ENCODE data around the gene SLC36A3. TPM values are rescaled to one million over a fixed set of nuclear protein-coding genes. Genes with fewer than 3 reads are reported as not detected.

The SLC36A3 gene
- total and polyA plus RNA-seq, 2 donors (not counting 1 experiment from before 2014, with no cell fraction given): not detected

- Histone ChIP-seq H3K36me3 (replicated peaks in 1 of 2; ENCODE audit: control extremely low read depth in 1 of 2, control insufficient read depth in 1 of 2, extremely low read depth in 1 of 2, insufficient read depth in 2 of 2, low read length in 1 of 2) (no peaks in the 10 kb centered on the region), H3K27me3 (replicated peaks in 1 of 4; ENCODE audit: control extremely low read depth in 1 of 4, control insufficient read depth in 3 of 4, insufficient read depth in 4 of 4, low read length in 3 of 4) (no peaks in the 10 kb centered on the region), H3K9me3 (ENCODE audit: control extremely low read depth in 1 of 3, control insufficient read depth in 2 of 3, insufficient read depth in 1 of 3, low read length in 2 of 3) (no peaks in the 10 kb centered on the region), H2AFZ (ENCODE audit: insufficient read depth, low read depth, low read length, poor library complexity, severe bottlenecking) (no peak overlapping the region), H3K9ac (ENCODE audit: low read length) (no peak overlapping the region), H3K4me3 (ENCODE audit: control extremely low read depth in 1 of 5, extremely low read depth in 1 of 5, insufficient read depth in 1 of 5, low read depth in 2 of 5, low read length in 4 of 5) (no peak overlapping the region), H3K27ac (ENCODE audit: low read length in 2 of 2) (no peak overlapping the region), H3K79me2 (ENCODE audit: control insufficient read depth, insufficient read depth, low read length) (peaks cover 18% of the 10 kb centered on the region), H4K20me1 (ENCODE audit: control insufficient read depth, insufficient read depth, low read length, poor library complexity, severe bottlenecking) (peaks cover 6% of the 10 kb centered on the region), H3K4me1 (ENCODE audit: control insufficient read depth in 2 of 2, insufficient read depth in 2 of 2, low read length in 2 of 2) (peaks cover 9 to 20% of the 10 kb centered on the region in 2 donors), H3K4me2 (replicated peaks; ENCODE audit: low read depth, low read length, poor library complexity, severe bottlenecking) (no peak overlapping the region)
- Mint-ChIP-seq H3K27me3 (no peaks in the 10 kb centered on the region), H3K9me3 (ENCODE audit: insufficient read depth) (no peaks in the 10 kb centered on the region), H3K27ac (no peak overlapping the region), H3K4me3 (no peak overlapping the region), H3K4me1 (peaks cover 26% of the 10 kb centered on the region)
- ChIA-PET CTCF (interaction anchor here (2.8 kb wide), 1 partner anchor 123 kb away, joined by 14 read pairs; no protein-coding TSS in a partner anchor), POLR2A (no interaction called here)
- no peak for TF ChIP-seq CTCF (IDR thresholded peaks at IDR 0.05)
- intact Hi-C loops (cut with micrococcal nuclease): no loop called here
- no CpG with 5 or more reads among the region's 2 CpGs for WGBS (ENCODE audit: insufficient coverage)
- ATAC-seq (ENCODE audit: low read depth) (no peak), DNase-seq (no peak)
Measured at GRCh38 chr5:151248651-151249050, 54.9 kb downstream of the SLC36A3 start.

- H3K4me2 ChIP-seq (replicated peaks; ENCODE audit: low read depth, low read length, poor library complexity, severe bottlenecking): no peak overlapping the region
- H3K27ac ChIP-seq (ENCODE audit: low read length in 2 of 2): no peak overlapping the region
- no peak overlapping the region for H3K4me3 ChIP-seq (ENCODE audit: control extremely low read depth in 1 of 5, extremely low read depth in 1 of 5, insufficient read depth in 1 of 5, low read depth in 2 of 5, low read length in 4 of 5)
- no peaks in the 10 kb centered on the region for H3K27me3 ChIP-seq (replicated peaks in 1 of 4; ENCODE audit: control extremely low read depth in 1 of 4, control insufficient read depth in 3 of 4, insufficient read depth in 4 of 4, low read length in 3 of 4)
- POLR2A ChIA-PET: no interaction called here
- no peak for DNase-seq
- CTCF ChIA-PET: no interaction called here
- no CpG with 5 or more reads among the region's 4 CpGs for WGBS (ENCODE audit: insufficient coverage)
- H3K36me3 ChIP-seq (replicated peaks in 1 of 2; ENCODE audit: control extremely low read depth in 1 of 2, control insufficient read depth in 1 of 2, extremely low read depth in 1 of 2, insufficient read depth in 2 of 2, low read length in 1 of 2): no peaks in the 10 kb centered on the region
- H3K4me1 ChIP-seq (ENCODE audit: control insufficient read depth in 2 of 2, insufficient read depth in 2 of 2, low read length in 2 of 2): peaks cover 23 to 27% of the 10 kb centered on the region in 2 donors
- H3K9ac ChIP-seq (ENCODE audit: low read length): no peak overlapping the region
- Mint-ChIP-seq H3K27ac (peak overlapping the region; percentile 20), H3K27me3 (no peaks in the 10 kb centered on the region), H3K9me3 (ENCODE audit: insufficient read depth) (no peaks in the 10 kb centered on the region), H3K4me1 (peaks cover 43% of the 10 kb centered on the region), H3K4me3 (no peak overlapping the region)
- H4K20me1 ChIP-seq (ENCODE audit: control insufficient read depth, insufficient read depth, low read length, poor library complexity, severe bottlenecking): no peaks in the 10 kb centered on the region
- ATAC-seq (ENCODE audit: low read depth): no peak
- H3K79me2 ChIP-seq (ENCODE audit: control insufficient read depth, insufficient read depth, low read length): peaks cover 20% of the 10 kb centered on the region
- H3K9me3 ChIP-seq (ENCODE audit: control extremely low read depth in 1 of 3, control insufficient read depth in 2 of 3, insufficient read depth in 1 of 3, low read length in 2 of 3): no peaks in the 10 kb centered on the region
- H2AFZ ChIP-seq (ENCODE audit: insufficient read depth, low read depth, low read length, poor library complexity, severe bottlenecking): no peak overlapping the region
- intact Hi-C loops (cut with micrococcal nuclease): no loop called here
- TF ChIP-seq CTCF (IDR thresholded peaks at IDR 0.05): no peak
- no peak for TF ChIP-seq EZH2 (IDR thresholded peaks at IDR 0.05; ENCODE audit: borderline replicate concordance, insufficient read depth, low read depth, low read length, poor library complexity, severe bottlenecking)
Measured at GRCh38 chr5:151245680-151246219, 57.8 kb downstream of the SLC36A3 start.
